ENCODE measurements around the gene KRTAP16-1.
"Not testable (repeated sequence)": the region's sequence is repeated elsewhere in the genome, so short reads cannot be mapped to it uniquely, and the experiment has no call there.

The KRTAP16-1 gene, protein sequence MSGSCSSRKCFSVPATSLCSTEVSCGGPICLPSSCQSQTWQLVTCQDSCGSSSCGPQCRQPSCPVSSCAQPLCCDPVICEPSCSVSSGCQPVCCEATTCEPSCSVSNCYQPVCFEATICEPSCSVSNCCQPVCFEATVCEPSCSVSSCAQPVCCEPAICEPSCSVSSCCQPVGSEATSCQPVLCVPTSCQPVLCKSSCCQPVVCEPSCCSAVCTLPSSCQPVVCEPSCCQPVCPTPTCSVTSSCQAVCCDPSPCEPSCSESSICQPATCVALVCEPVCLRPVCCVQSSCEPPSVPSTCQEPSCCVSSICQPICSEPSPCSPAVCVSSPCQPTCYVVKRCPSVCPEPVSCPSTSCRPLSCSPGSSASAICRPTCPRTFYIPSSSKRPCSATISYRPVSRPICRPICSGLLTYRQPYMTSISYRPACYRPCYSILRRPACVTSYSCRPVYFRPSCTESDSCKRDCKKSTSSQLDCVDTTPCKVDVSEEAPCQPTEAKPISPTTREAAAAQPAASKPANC

DNA sequence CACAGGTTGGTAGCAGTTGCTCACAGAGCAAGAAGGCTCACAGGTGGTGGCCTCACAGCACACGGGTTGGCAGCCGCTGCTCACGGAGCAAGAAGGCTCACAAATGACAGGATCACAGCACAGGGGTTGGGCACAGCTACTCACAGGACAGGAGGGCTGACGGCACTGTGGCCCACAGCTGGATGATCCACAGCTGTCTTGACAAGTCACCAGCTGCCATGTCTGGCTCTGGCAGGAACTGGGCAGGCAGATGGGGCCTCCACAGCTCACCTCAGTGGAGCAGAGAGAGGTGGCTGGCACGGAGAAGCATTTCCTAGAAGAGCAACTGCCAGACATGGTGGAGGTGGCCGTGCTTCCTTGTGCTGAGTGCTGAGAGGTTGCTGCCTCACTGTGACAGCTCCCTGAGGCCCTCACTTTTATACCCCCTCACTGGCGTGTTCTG is at the start of gene KRTAP16-1:
KRTAP16-1 (minus strand) TSS at position 392 of the 442 bp plus-strand sequence; CDS start at position 336, 56 bp downstream.
- Histone ChIP-seq H3K4me1 (ENCODE audit: low read depth, poor library complexity, severe bottlenecking) (peaks cover 10% of the 10 kb centered on the region), H3K27me3 (ENCODE audit: insufficient read depth, low read depth) (no peaks in the 10 kb centered on the region), H3K79me2 (ENCODE audit: insufficient read depth, low read depth) (no peaks in the 10 kb centered on the region), H3K4me2 (peak within 1 kb of the TSS; percentile 25; the same call in 1 of the 2 replicates), H4K20me1 (ENCODE audit: insufficient read depth) (no peaks in the 10 kb centered on the region), H3K36me3 (ENCODE audit: insufficient read depth) (no peaks in the 10 kb centered on the region), H3K9ac (no peak within 1 kb of the TSS), H2AFZ (ENCODE audit: low read depth) (peak within 1 kb of the TSS; percentile 48; the same call in 1 of the 2 replicates), H3K4me3 (IDR thresholded peaks at IDR 0.05; ENCODE audit: insufficient read depth, low read depth, low read length) (no peak within 1 kb of the TSS), H3K27ac (no peak within 1 kb of the TSS)
- TF ChIP-seq, protein P1, sequence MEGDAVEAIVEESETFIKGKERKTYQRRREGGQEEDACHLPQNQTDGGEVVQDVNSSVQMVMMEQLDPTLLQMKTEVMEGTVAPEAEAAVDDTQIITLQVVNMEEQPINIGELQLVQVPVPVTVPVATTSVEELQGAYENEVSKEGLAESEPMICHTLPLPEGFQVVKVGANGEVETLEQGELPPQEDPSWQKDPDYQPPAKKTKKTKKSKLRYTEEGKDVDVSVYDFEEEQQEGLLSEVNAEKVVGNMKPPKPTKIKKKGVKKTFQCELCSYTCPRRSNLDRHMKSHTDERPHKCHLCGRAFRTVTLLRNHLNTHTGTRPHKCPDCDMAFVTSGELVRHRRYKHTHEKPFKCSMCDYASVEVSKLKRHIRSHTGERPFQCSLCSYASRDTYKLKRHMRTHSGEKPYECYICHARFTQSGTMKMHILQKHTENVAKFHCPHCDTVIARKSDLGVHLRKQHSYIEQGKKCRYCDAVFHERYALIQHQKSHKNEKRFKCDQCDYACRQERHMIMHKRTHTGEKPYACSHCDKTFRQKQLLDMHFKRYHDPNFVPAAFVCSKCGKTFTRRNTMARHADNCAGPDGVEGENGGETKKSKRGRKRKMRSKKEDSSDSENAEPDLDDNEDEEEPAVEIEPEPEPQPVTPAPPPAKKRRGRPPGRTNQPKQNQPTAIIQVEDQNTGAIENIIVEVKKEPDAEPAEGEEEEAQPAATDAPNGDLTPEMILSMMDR (conservative IDR thresholded peaks at IDR 0.05; ENCODE audit: low read depth, low read length), result no peak

DNA sequence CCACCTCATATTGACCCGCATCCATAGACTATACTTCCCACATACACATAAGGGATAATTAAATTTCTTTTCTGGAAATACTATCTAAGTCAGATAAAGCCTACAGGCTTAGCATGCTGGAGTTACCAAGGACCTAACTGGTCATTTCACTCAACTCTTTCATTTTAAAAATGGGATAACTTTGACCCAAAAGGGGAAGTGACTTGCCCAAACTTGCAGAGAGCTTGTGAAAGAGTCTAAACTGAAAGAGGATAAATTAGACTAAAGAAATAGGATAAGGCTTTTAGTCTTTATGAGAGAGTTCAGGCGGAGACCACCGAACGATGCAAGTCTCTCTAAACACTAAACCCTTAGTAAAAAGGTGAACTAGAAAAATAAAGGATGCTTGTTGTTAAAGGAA is 45.4 kb upstream of the KRTAP16-1 start:
- Histone ChIP-seq H3K4me2 (no peak overlapping the region), H3K27ac (no peak overlapping the region)

DNA sequence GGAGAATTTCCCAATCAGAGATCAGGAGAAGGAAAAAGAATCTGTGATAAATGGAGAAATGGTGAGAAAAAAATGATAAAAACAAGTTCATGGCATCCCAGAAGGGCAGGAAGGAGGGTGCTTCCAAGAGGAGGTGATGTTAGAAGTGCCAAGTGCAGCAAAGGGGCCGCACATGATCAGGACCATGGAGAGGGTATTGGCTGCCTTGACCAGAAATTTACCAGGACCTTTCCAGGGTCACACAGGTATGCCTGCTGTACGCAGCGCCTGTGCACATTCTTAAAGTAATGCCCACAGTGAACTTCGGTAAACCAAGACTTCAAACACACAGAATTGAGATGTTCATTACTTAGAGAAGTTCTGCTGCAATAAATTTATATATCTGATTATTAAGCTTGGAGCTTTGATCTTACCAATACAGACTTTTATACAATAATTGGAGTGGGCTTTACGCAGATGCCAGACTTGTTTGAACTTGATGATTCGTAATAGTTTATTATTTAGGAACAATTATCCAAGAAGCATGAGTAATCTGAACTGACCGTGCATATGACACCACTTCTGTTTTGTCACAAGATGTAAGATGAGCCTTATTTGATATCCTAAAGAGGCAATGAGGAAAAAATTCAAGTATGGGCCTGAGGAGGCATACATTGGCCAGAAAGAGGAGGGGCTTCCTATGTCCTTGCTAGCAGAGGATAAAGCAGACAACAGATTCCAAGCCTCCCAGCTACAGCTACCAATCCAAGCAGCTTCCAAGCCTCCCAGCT is 43.7 kb upstream of the KRTAP16-1 start:
- H2AFZ ChIP-seq (ENCODE audit: low read depth), result no peak overlapping the region
- H4K20me1 ChIP-seq (ENCODE audit: insufficient read depth), result no peaks in the 10 kb centered on the region
- no peaks in the 10 kb centered on the region; the same call in 1 of the 2 replicates for H3K27me3 ChIP-seq (ENCODE audit: insufficient read depth, low read depth)
- TF ChIP-seq, protein P1 (conservative IDR thresholded peaks at IDR 0.05; ENCODE audit: low read depth, low read length), result no peak
- no peak overlapping the region for H3K4me3 ChIP-seq (IDR thresholded peaks at IDR 0.05; ENCODE audit: insufficient read depth, low read depth, low read length)
- no peak overlapping the region for H3K9ac ChIP-seq
- H3K79me2 ChIP-seq (ENCODE audit: insufficient read depth, low read depth), result no peaks in the 10 kb centered on the region
- no peaks in the 10 kb centered on the region for H3K4me1 ChIP-seq (ENCODE audit: low read depth, poor library complexity, severe bottlenecking)
- no peak overlapping the region for H3K4me2 ChIP-seq
- no peaks in the 10 kb centered on the region for H3K36me3 ChIP-seq (ENCODE audit: insufficient read depth)
- H3K27ac ChIP-seq, result no peak overlapping the region

More for the DNA sequence above, 45.4 kb upstream of the KRTAP16-1 start:
- no peak overlapping the region for H2AFZ ChIP-seq (ENCODE audit: low read depth)
- H3K4me1 ChIP-seq (ENCODE audit: low read depth, poor library complexity, severe bottlenecking), result no peaks in the 10 kb centered on the region
- TF ChIP-seq, protein P1 (conservative IDR thresholded peaks at IDR 0.05; ENCODE audit: low read depth, low read length), result no peak
- no peak overlapping the region for H3K4me3 ChIP-seq (IDR thresholded peaks at IDR 0.05; ENCODE audit: insufficient read depth, low read depth, low read length)
- H3K9ac ChIP-seq, result no peak overlapping the region
- no peaks in the 10 kb centered on the region; the same call in 1 of the 2 replicates for H3K27me3 ChIP-seq (ENCODE audit: insufficient read depth, low read depth)
- H3K79me2 ChIP-seq (ENCODE audit: insufficient read depth, low read depth), result no peaks in the 10 kb centered on the region
- H3K36me3 ChIP-seq (ENCODE audit: insufficient read depth), result no peaks in the 10 kb centered on the region
- H4K20me1 ChIP-seq (ENCODE audit: insufficient read depth), result no peaks in the 10 kb centered on the region

DNA sequence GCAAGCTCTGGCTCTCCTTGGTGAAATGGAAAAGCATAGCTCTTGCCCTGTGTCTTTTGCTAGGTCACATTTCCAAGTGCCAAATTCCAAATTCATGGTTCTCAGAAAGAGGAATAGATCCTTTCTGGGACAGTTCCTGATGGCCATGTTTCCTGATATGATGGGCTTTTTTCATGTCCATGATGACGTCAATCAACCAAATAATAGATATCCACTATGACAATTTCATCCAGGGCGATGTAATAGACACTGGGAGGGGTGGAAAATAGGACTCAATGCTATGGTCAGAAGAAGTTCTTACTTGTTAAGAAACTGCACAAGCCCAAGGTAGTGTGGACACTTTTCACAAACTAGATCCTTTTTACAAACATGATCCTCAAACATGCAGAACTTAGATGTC is 42.1 kb upstream of the KRTAP16-1 start:
- H3K27ac ChIP-seq, result no peak overlapping the region
- H3K4me1 ChIP-seq (ENCODE audit: low read depth, poor library complexity, severe bottlenecking), result no peaks in the 10 kb centered on the region
- no peak overlapping the region for H3K9ac ChIP-seq
- no peaks in the 10 kb centered on the region for H3K79me2 ChIP-seq (ENCODE audit: insufficient read depth, low read depth)
- H2AFZ ChIP-seq (ENCODE audit: low read depth), result no peak overlapping the region
- H3K4me2 ChIP-seq, result no peak overlapping the region
- no peak overlapping the region for H3K4me3 ChIP-seq (IDR thresholded peaks at IDR 0.05; ENCODE audit: insufficient read depth, low read depth, low read length)
- H3K27me3 ChIP-seq (ENCODE audit: insufficient read depth, low read depth), result no peaks in the 10 kb centered on the region; the same call in 1 of the 2 replicates
- H4K20me1 ChIP-seq (ENCODE audit: insufficient read depth), result no peaks in the 10 kb centered on the region
- TF ChIP-seq, protein P1 (conservative IDR thresholded peaks at IDR 0.05; ENCODE audit: low read depth, low read length), result no peak
- no peaks in the 10 kb centered on the region for H3K36me3 ChIP-seq (ENCODE audit: insufficient read depth)

DNA sequence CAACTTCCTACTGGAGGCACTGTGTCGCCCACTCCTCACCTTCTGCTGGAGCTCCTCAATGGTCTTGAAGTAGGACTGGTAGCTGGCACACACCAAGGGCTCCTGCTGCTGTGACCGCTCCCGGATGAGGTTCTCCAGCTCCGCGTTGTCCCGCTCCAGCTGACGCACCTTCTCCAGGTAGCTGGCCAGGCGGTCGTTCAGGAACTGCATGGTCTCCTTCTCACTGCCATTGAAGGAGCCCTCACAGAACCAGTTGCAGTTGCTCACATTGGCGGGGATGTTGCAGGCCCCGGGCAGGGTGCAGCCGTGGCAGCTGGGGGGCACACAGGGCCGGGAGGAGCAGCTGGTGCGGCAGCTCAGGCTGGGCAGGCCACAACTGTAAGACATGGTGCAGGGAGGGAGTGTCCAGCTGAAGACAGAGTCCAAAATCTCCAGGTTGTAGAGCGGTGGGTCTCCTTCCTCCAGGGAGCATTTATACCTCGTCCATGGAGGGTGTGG is 41.3 kb upstream of the KRTAP16-1 start, which contains the start of gene KRT33A:
KRT33A (minus strand) TSS at position 448 of the 498 bp plus-strand sequence; CDS start at position 387, 61 bp downstream.
- H3K4me3 ChIP-seq (IDR thresholded peaks at IDR 0.05; ENCODE audit: insufficient read depth, low read depth, low read length); H3K4me2 ChIP-seq; H2AFZ ChIP-seq (ENCODE audit: low read depth); H3K4me1 ChIP-seq (ENCODE audit: low read depth, poor library complexity, severe bottlenecking); H3K27ac ChIP-seq; H3K9ac ChIP-seq; H4K20me1 ChIP-seq (ENCODE audit: insufficient read depth); H3K79me2 ChIP-seq (ENCODE audit: insufficient read depth, low read depth); H3K27me3 ChIP-seq (ENCODE audit: insufficient read depth, low read depth); H3K36me3 ChIP-seq (ENCODE audit: insufficient read depth): not testable (repeated sequence)
